T47D (cell line): ENCODE data around the gene SLC13A2.
A peak's percentile ranks its signal among the peaks of the same experiment; 100 is the strongest.

Experiments used
- DNase-seq, 2 experiments: peaks; one replicate each; pipeline versions ENCODE4 v3.0.0 to v3.0.0-alpha.2; 2011 to 2012; ENCODE audit warnings: low read depth in 1 of 2, low spot score in 1 of 2
- JUND ChIP-seq: IDR thresholded peaks from 2 replicates; pipeline ENCODE4 v1.6.1; 2012; ENCODE audit warnings: low read depth
- in situ Hi-C: cut with HindIII; loops from 2 replicates; pipeline ENCODE4 v1.10.0; 2016; ENCODE audit warnings: low sequenced_read_pairs, low pct_unique_long_range_greater_than_20kb

The SLC13A2 gene

DNA sequence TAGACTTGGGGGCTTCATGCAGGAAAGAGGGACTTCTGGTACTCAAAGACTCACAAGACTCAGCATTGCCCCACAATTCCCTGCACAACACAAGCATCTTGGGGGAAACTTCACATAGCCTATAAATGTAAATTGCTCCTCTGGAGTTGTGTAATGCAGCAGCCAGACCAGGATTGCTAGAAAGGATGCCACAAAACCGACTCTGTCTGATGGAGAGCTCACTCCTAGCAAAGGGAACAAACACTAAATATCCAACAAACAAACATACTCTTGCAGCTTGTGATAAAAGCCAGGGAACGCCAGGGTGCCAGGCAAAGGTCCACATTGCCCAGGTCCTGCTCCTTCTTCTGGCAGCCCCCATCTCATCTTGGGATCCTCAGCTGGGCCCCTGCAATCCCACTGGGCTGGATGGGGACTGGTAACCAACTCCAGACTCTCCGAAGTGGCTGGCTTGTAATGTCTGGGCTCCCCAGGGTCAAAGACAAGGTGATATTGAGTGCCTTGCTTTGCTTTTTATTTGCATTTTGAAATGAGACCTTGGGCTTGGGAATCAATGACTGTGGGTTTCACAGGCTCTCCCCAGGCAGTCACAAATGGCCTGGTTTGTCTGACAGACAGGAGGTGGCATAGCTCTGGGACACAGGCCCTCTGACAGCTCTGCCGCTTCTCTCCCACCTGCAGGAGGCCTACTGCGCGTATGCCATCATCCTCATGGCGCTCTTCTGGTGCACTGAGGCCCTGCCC is 15.3 kb downstream of the SLC13A2 start:
- DNase-seq = no peak

GRCh38 chr17:28491286-28491685 is 17.8 kb downstream of the SLC13A2 start:
- in situ Hi-C loops = no loop called here

More for the DNA sequence above, 15.3 kb downstream of the SLC13A2 start:
- no peak for TF ChIP-seq JUND
- in situ Hi-C loops = no loop called here

DNA sequence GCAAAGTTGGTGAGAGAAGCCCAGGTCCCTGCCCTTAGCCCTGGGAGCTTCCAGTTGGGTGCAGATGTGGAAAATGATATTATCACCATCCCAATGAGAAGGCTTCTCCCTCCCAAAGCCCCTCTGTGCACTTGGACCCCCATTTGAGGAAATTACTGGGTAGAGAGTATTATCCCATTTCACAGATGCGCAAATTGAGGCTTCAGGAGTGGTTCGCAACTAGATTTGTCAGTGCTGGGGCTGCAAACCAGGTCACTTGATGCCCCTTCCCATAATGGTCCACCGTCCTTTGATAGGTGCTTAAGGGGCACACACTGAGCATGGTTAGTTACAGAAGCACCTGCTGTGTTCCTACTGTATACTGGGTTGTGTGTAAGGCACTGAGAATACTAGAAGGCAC is 18.4 kb downstream of the SLC13A2 start:
- no peak for TF ChIP-seq JUND
- DNase-seq = no peak
- in situ Hi-C loops = no loop called here

More at GRCh38 chr17:28491286-28491685, 17.8 kb downstream of the SLC13A2 start:
- no peak for DNase-seq
- TF ChIP-seq JUND = no peak

DNA sequence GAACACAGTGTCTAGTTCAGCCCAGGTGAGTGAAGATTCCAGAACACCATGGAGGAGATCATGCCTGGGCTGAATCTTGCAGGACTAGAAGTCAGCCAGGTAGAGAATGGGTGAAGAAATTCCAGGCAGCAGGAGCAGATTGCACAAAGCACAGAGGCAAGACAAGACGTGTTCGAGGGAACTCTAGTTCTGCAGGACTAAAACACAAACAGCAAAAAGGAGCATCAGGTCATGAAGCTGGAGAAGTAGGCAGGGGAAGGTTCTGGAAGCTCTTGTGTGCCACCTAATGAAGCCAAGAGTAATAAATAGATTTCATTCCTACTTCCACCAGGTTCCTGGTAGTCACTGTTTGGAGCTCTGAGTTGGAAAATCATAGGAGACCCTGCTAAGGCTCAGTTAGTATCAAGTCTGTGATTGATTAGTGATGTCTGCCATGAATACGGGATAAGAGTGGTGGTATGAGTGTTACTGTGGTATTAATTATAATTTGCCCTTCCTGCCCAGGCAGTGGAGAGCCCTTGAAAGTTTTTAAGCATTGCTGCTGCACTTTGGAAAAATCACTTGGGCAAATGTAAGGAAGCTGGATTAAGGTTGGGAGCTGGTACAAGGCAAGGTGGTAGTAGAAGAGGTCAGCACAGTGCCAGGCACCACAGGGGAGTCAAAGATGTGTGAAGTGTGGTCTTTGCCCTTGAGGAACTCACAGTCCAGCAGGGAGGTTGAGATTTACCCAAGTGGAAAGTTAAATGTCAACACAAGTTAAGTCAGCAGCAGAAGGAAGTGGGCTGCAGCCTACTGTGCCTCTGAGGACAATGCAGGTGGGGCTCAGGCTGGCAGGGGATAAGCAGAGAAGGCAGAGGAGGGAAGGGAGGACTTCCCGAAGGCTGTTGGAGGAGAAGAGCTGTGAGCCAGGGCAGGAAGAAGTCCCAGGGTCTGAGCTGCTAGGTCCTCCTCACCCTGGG is 19.2 kb downstream of the SLC13A2 start:
- in situ Hi-C loops = no loop called here
- TF ChIP-seq JUND = no peak
- DNase-seq = peak in 1 of 2 experiments; percentile 82

- no peak for TF ChIP-seq JUND
- in situ Hi-C loops = no loop called here
- no peak for DNase-seq
Observed at GRCh38 chr17:28493460-28493859, 20.0 kb downstream of the SLC13A2 start.

- DNase-seq = peak; percentile 84 to 95
- no peak for TF ChIP-seq JUND
- in situ Hi-C loops = no loop called here
Observed at GRCh38 chr17:28494445-28495188, 21.2 kb downstream of the SLC13A2 start.

DNA sequence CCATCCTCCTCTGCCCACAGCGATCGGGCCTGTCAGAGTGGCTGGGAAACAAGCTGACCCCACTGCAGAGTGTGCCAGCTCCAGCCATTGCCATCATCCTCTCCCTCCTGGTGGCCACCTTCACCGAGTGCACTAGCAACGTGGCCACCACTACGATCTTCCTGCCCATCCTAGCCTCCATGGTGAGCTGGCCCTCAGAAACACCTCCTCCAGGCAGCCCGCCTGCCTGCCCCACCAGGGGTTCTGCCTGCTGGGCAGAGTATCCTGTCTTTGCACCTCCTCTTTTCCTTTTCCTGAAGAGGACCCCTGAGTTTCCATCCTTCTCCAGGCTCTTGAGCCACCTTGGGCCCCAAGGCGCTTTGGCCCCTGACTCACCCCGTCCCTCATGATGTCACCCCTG is 22.2 kb downstream of the SLC13A2 start:
- in situ Hi-C loops = no loop called here
- no peak for TF ChIP-seq JUND
- DNase-seq = no peak

- DNase-seq = peak; percentile 79 to 94
- in situ Hi-C loops = no loop called here
- no peak for TF ChIP-seq JUND
Observed at GRCh38 chr17:28497931-28498330, 24.5 kb downstream of the SLC13A2 start.

- DNase-seq = no peak
- in situ Hi-C loops = no loop called here
- TF ChIP-seq JUND = no peak
Observed at GRCh38 chr17:28498652-28499363, 25.4 kb downstream of the SLC13A2 start.

- TF ChIP-seq JUND = no peak
- peak in 1 of 2 experiments; percentile 38 for DNase-seq
- in situ Hi-C loops = no loop called here
Observed at GRCh38 chr17:28499364-28499664, 25.9 kb downstream of the SLC13A2 start.

- in situ Hi-C loops = no loop called here
- TF ChIP-seq JUND = no peak
- DNase-seq = no peak
Observed at GRCh38 chr17:28499684-28500357, 26.4 kb downstream of the SLC13A2 start.

GRCh38 chr17:28500712-28501379 is 27.4 kb downstream of the SLC13A2 start:
- DNase-seq = no peak
- in situ Hi-C loops = no loop called here
- no peak for TF ChIP-seq JUND
